NCI-H1417 treated with DMSO at 0.1 percent for 48 hours (cell line): ENCODE data around the gene CNIH3.
"Not testable (repeated sequence)": the region's sequence is repeated elsewhere in the genome, so short reads cannot be mapped to it uniquely, and the experiment has no call there.

ENCODE experiments used
- DNase-seq: peaks from one replicate; lab custom pipeline; 2025; lab: John Stamatoyannopoulos, UW

CNIH3 gene

GRCh38 chr1:224615861-224616755, at the start of gene CNIH3:
Gene CNIH3 (plus strand): TSS chr1:224616317. CDS start chr1:224617175, 858 bp downstream.
- DNase-seq, result no peak

- DNase-seq, result not testable (repeated sequence)
Observed at GRCh38 chr1:224566492-224566891, 49.6 kb upstream of the CNIH3 start.

- no peak for DNase-seq
Observed at GRCh38 chr1:224569276-224569675, 46.8 kb upstream of the CNIH3 start.

GRCh38 chr1:224571975-224572374, 44.1 kb upstream of the CNIH3 start:
- DNase-seq, result not testable (repeated sequence)

- DNase-seq, result no peak
Observed at GRCh38 chr1:224579526-224579925, 36.6 kb upstream of the CNIH3 start.

- no peak for DNase-seq
Observed at GRCh38 chr1:224580006-224580405, 36.1 kb upstream of the CNIH3 start.

- no peak for DNase-seq
Observed at GRCh38 chr1:224582041-224582440, 34.1 kb upstream of the CNIH3 start.

GRCh38 chr1:224583774-224584173, 32.3 kb upstream of the CNIH3 start:
- DNase-seq, result no peak

GRCh38 chr1:224585051-224585450, 31.1 kb upstream of the CNIH3 start:
- DNase-seq, result no peak

- no peak for DNase-seq
Observed at GRCh38 chr1:224587051-224587450, 29.1 kb upstream of the CNIH3 start.

- DNase-seq, result no peak
Observed at GRCh38 chr1:224588515-224588914, 27.6 kb upstream of the CNIH3 start.

GRCh38 chr1:224589006-224589405, 27.1 kb upstream of the CNIH3 start:
- DNase-seq, result no peak

GRCh38 chr1:224591326-224591725, 24.8 kb upstream of the CNIH3 start:
- no peak for DNase-seq

GRCh38 chr1:224592636-224593582, 23.2 kb upstream of the CNIH3 start:
- no peak for DNase-seq

- no peak for DNase-seq
Observed at GRCh38 chr1:224594360-224594759, 21.8 kb upstream of the CNIH3 start.

- no peak for DNase-seq
Observed at GRCh38 chr1:224594851-224595250, 21.3 kb upstream of the CNIH3 start.

GRCh38 chr1:224605482-224606181, 10.5 kb upstream of the CNIH3 start:
- no peak for DNase-seq

GRCh38 chr1:224607188-224608148, 8.6 kb upstream of the CNIH3 start:
- no peak for DNase-seq

- no peak for DNase-seq
Observed at GRCh38 chr1:224609333-224609732, 6.8 kb upstream of the CNIH3 start.

GRCh38 chr1:224612246-224612645, 3.9 kb upstream of the CNIH3 start:
- DNase-seq, result no peak

GRCh38 chr1:224613486-224613885, 2.6 kb upstream of the CNIH3 start:
- no peak for DNase-seq
